Duodenal mucosa (tissue), 2 donors: ENCODE measurements around the gene MISP.
A peak's percentile ranks its signal among the peaks of the same experiment; 100 is the strongest.
"Not testable (repeated sequence)": the region's sequence is repeated elsewhere in the genome, so short reads cannot be mapped to it uniquely, and the experiment has no call there.

Source experiments
- H3K27ac ChIP-seq: one replicate; pipeline ENCODE4 v1.7.0; 2013; ENCODE audit warnings: low read depth, low read length
- H3K27me3 ChIP-seq, 2 donors: one replicate each; pipeline ENCODE4 v1.7.0; 2013; ENCODE audit warnings: low read length in 2 of 2, control low read depth in 1 of 2; ENCODE audit not compliant: insufficient read depth in 2 of 2, control insufficient read depth in 1 of 2
- H3K36me3 ChIP-seq, 2 donors: one replicate each; pipeline ENCODE4 v1.7.0; 2013; ENCODE audit warnings: low read length in 2 of 2, control low read depth in 1 of 2; ENCODE audit not compliant: insufficient read depth in 2 of 2, control insufficient read depth in 1 of 2
- H3K4me1 ChIP-seq, 2 donors: one replicate each; pipeline ENCODE4 v1.7.0; 2013; ENCODE audit warnings: low read length in 2 of 2, control low read depth in 1 of 2; ENCODE audit not compliant: insufficient read depth in 2 of 2, control insufficient read depth in 1 of 2
- H3K4me3 ChIP-seq, 2 donors: one replicate each; pipeline ENCODE4 v1.7.0; 2013; ENCODE audit warnings: low read length in 2 of 2, low read depth in 1 of 2
- H3K9ac ChIP-seq, 2 donors: one replicate each; pipeline ENCODE4 v1.7.0; 2013; ENCODE audit warnings: low read length in 2 of 2, low read depth in 1 of 2
- H3K9me3 ChIP-seq, 2 donors: one replicate each; pipeline ENCODE4 v1.7.0; 2013; ENCODE audit warnings: low read length in 2 of 2, control low read depth in 1 of 2; ENCODE audit not compliant: control insufficient read depth in 1 of 2

The MISP gene

DNA sequence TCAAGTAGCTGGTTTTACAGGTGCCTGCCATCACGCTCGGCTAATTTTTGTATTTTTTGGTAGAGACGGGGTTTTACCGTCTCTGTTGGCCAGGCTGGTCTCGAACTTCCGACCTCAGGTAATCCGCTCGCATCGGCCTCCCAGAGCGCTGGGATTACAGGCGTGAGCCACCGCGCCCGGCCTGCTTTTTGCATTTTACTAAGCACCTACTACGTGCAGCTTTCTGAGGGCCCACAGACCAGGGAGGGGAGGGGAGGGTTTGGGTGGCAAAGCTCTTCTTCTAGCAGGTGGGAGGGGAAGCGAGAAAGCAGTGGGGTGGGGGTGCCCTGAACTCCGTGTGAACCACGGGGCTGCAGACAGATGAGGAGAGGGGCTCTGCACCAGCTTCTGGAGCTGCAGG lies 27.2 kb upstream of the MISP start:
- Histone ChIP-seq H3K4me3 (no peak overlapping the region), H3K27ac (no peak overlapping the region), H3K36me3 (no peaks in the 10 kb centered on the region), H3K9me3 (no peaks in the 10 kb centered on the region), H3K4me1 (no peaks in the 10 kb centered on the region), H3K9ac (no peak overlapping the region), H3K27me3 (peaks cover 0 to 9% of the 10 kb centered on the region in 2 donors)

DNA sequence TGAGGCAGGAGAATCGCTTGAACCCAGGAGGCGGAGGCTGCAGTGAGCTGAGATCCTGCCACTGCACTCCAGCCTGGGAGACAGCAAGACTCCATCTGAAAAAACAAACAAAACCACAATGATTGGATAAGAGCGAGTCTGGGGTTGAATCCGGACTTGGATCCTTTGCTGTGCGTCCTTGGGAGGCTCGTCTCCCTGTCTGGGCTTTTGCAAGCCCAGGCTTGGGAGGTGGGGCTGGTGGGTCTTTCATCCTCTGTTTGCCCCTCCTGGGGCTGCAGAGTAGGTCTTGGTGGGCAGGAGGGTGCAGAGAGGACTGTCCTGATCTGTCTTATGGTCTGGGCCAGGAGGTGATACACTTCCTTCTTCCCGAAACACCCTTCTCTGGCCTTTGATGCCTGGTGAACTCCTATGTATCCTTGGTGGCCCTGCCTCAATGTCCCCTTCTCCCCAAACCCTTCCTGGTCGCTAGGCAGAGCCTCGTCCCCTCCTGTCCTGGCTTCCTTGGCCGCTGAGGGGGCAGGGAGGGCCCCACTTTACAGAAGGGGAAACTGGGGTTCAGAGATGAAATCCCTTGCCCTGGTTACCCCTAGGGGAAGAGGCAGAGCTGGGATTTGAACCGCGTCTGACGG lies 25.3 kb upstream of the MISP start:
- H3K9me3 ChIP-seq: no peaks in the 10 kb centered on the region
- H3K27ac ChIP-seq: no peak overlapping the region
- no peaks in the 10 kb centered on the region for H3K36me3 ChIP-seq
- H3K4me3 ChIP-seq: no peak overlapping the region
- H3K4me1 ChIP-seq: no peaks in the 10 kb centered on the region
- H3K9ac ChIP-seq: no peak overlapping the region
- no peaks in the 10 kb centered on the region for H3K27me3 ChIP-seq

DNA sequence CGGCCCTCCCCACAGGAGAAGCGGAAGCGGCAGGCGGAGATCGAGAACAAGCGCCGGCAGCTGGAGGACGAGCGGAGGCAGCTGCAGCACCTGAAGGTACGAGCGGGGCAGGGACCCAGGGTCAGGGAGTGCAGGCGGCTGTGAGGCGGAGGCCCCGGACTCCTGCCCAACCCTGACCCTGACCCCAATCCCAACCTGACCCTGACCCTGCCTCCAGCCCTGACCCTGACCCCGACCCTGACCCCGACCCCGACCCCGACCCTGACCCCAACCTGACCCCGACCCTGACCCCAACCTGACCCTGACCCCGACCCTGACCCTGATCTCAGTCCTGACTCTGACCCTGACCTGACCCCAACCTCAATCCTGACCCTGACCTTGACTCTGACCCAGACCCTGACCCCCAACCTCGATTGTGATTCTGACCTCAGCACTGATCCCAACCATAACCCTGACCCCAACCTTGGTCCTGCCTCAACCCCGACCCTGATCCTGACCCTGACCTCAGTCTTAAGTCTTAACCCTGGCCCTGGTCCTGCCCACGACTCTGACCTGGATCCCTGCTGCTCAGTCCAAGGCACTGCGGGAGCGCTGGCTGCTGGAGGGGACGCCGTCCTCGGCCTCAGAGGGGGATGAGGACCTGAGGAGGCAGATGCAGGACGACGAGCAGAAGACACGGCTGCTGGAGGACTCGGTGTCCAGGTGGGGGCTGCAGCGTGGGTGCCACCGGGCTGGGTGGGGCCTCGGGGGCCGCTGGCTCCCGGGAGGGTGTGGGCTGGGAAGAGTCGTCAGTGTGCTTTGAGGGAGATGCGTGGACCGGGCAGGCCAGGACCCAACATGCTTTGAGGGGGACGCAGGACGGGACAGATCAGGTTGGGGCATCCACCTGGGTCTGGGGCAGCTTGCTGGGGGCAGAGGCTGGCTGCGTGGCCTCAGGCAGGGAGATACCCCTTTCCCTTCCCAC lies 23.6 kb upstream of the MISP start:
- Histone ChIP-seq H3K9me3 (no peaks in the 10 kb centered on the region), H3K4me1 (no peaks in the 10 kb centered on the region), H3K4me3 (no peak overlapping the region), H3K27ac (peak overlapping the region; percentile 50), H3K9ac (no peak overlapping the region), H3K27me3 (no peaks in the 10 kb centered on the region), H3K36me3 (no peaks in the 10 kb centered on the region)

DNA sequence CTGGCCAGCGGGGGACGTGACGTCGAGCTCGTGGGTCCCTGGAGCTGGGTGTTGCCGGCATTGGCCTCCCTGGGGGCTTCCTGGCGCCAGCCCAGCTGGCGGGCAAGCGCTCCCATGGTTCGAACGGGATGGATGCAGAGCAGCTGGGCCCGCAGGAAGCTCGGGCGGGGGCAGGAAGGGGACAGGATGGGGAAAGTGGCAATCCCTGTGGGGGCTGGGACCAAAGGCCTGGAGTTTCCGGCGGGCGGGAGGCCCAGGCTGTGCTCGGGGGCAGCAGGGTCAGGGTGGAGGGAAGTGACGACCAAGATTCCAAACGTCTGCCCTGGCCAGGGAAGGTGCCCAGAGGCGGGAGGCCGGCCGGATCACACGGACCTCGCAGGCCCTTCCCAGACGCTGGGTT lies 22.9 kb upstream of the MISP start:
- Histone ChIP-seq H3K4me3 (no peak overlapping the region), H3K27ac (peak overlapping the region; percentile 50), H3K9ac (no peak overlapping the region), H3K4me1 (no peaks in the 10 kb centered on the region), H3K27me3 (no peaks in the 10 kb centered on the region), H3K36me3 (no peaks in the 10 kb centered on the region), H3K9me3 (no peaks in the 10 kb centered on the region)

DNA sequence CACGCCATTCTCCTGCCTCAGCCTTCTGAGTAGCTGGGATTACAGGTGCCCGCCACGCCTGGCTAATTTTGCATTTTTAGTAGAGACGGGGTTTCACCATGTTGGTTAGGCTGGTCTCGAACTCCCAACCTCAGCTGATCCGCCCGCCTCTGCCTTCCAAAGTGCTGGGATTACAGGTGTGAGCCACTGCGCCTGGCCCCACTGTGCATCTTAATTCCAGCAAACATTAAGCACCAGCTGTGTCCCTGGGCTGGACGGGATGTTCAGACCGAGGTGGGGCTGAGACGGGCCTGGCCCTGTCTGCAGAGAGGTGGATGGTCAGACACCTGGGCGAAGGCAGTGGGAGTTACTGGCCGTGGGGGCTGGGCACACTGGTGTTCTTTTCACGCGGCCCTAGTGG lies 21.3 kb upstream of the MISP start:
- not testable (repeated sequence) for H3K9ac ChIP-seq, H3K27me3 ChIP-seq, H3K36me3 ChIP-seq, H3K9me3 ChIP-seq, H3K27ac ChIP-seq, H3K4me3 ChIP-seq, H3K4me1 ChIP-seq

DNA sequence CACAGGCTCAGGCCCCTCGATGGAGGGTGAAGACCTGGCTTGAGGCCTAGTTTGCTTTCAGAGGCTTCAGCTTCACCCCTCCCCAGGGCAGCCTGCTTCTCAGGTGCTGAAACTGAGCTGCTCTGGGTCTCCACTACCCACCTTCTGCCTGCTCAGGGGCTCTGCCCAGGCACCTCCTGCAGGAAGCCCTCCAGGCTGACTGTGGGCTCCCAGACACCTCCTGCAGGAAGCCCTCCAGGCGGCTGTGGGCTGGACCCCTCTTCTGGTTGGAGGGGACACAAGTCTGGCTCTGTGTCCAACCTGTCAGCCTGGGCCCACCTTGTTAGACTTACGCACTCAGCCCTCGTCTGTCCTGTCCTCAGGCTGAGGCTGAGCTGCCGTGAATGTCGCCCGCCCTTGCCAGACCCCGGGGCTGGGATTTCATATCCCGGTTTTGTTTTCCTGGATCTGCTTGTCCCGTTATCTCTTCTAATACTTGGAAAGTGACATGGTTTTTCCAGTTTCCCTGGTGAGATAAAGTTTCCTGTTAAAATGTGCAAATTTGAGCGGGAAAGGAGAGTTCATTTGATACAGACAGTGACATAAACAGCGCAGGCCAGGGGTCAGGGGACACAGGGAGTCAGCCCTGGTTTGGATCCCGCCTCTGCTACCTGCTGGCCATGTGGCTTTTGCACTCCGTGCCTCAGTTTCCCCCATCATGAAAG lies 20.8 kb upstream of the MISP start:
- H3K4me3 ChIP-seq: no peak overlapping the region
- no peaks in the 10 kb centered on the region for H3K27me3 ChIP-seq
- H3K4me1 ChIP-seq: peaks cover 0 to 3% of the 10 kb centered on the region in 2 donors
- H3K9ac ChIP-seq: no peak overlapping the region
- H3K9me3 ChIP-seq: no peaks in the 10 kb centered on the region
- no peak overlapping the region for H3K27ac ChIP-seq
- no peaks in the 10 kb centered on the region for H3K36me3 ChIP-seq

DNA sequence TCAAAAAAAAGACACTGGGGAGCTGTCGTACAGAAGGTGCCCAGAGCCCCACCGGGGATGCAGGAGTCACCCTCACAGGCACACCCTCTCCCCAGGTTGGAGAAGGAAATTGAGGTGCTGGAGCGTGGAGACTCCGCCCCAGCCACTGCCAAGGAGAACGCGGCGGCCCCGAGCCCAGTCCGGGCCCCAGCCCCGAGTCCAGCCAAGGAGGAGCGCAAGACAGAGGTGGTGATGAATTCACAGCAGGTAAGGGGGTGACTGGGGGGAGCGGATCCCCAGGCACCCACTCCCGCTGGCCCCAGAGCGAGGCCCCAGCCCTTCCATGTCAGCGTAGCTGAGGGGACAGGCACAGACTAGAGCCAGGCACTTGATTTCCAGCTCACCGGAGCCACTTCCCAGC lies 19.9 kb upstream of the MISP start:
- H3K9ac ChIP-seq: no peak overlapping the region
- H3K4me1 ChIP-seq: peaks cover 0 to 3% of the 10 kb centered on the region in 2 donors
- no peaks in the 10 kb centered on the region for H3K36me3 ChIP-seq
- no peak overlapping the region for H3K27ac ChIP-seq
- no peak overlapping the region for H3K4me3 ChIP-seq
- H3K27me3 ChIP-seq: no peaks in the 10 kb centered on the region
- no peaks in the 10 kb centered on the region for H3K9me3 ChIP-seq

DNA sequence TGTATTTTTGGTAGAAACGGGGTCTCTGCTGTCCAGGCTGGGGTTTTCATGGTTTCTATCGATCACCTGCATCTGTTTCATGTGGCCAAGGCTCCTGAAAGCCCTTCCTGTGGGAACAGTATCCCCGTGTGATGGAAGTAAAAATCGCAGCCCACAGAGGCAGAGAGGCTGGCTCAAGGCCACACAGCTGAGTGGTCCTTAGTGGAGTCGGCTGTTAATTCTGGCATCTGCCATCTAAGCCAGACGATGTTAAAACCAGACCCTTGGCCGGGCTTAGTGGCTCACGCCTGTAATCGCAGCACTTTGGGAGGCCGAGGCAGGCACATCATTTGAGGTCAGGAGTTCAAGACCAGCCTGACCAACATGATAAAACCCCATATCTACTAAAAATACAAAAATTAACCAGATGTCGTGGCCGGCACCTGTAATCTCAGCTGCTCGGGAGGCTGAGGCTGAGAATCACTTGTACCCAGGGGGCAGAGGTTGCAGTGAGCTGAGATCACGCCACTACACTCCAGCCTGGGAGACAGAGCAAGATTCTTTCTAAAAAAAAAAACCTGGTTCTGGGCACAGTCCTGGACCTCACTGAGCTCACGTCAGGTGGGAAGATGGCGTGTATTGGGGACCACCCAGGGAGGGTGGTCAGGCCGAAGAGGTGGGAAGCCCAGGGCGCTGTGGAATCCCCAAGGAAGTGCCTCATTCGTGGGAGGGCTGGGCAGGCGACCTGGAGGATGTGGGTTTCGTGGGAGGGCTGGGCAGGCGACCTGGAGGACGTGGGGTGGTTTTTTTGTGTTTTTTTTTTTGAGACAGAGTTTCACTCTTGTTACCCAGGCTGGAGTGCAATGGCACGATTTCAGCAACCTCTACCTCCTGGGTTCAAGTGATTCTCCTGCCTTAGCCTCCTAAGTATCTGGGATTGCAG lies 18.5 kb upstream of the MISP start:
- Histone ChIP-seq H3K36me3 (no peaks in the 10 kb centered on the region), H3K27ac (no peak overlapping the region), H3K9ac (no peak overlapping the region), H3K4me1 (peaks cover 4 to 5% of the 10 kb centered on the region in 2 donors), H3K4me3 (no peak overlapping the region), H3K27me3 (no peaks in the 10 kb centered on the region), H3K9me3 (no peaks in the 10 kb centered on the region)

DNA sequence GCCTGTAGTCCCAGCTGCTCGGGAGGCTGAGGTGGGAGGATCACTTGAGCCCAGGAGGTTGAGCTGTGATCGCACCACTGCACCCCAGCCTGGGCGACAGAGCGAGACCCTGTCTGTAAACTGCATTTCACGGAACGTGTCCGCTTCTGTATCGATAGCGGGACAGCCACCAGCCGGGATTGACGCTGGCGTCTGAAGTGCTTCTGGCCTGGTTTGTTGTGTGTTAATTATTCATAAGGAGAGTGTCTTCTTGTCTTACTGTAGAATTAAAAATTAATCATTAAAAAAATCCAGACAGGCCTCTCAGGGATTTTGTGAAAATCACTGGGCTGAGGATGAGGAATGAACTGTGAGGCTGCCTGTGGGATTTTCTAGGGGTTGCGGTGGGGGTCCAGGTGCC lies 16.2 kb upstream of the MISP start:
- Histone ChIP-seq H3K27ac (no peak overlapping the region), H3K9me3 (no peaks in the 10 kb centered on the region), H3K9ac (no peak overlapping the region), H3K27me3 (no peaks in the 10 kb centered on the region), H3K4me1 (peaks cover 18 to 20% of the 10 kb centered on the region in 2 donors), H3K4me3 (no peak overlapping the region), H3K36me3 (no peaks in the 10 kb centered on the region)
